ENCODE data around the gene ZC3H12A. TPM values are rescaled to one million over a fixed set of nuclear protein-coding genes. Genes with fewer than 3 reads are reported as not detected.

Gene ZC3H12A
- total RNA-seq, 2 donors from 2014 or later = 12.2 to 31.6 TPM

- Histone ChIP-seq H3K4me1 (peaks cover under 1% of the 10 kb centered on the region), H3K9me3 (no peaks in the 10 kb centered on the region), H3K36me3 (replicated peaks in 1 of 2; ENCODE audit: insufficient read depth in 1 of 2, low read depth in 2 of 2) (no peaks in the 10 kb centered on the region), H3K27ac (no peak overlapping the region), H3K4me3 (no peak overlapping the region), H3K27me3 (peaks cover 0 to 4% of the 10 kb centered on the region in 2 donors)
- WGBS, 2 donors = 39 to 46% methylated on average over 5 of the region's 5 CpGs
- DNase-seq = peak in 1 of 4 donors; percentile 21
- intact Hi-C loops (cut with DNase I) = loop anchor here (5.0 kb wide), 2 partner anchors 37 to 232 kb away; no protein-coding TSS in a partner anchor
- no peak for ATAC-seq
- TF ChIP-seq CTCF (IDR thresholded peaks at IDR 0.05) = no peak
- TF ChIP-seq POLR2A (IDR thresholded peaks at IDR 0.05) = no peak
These were observed 24.4 kb upstream of the ZC3H12A start for GRCh38 chr1:37449936-37450335.

GRCh38 chr1:37452416-37452815 is 22.0 kb upstream of the ZC3H12A start:
- Histone ChIP-seq H3K27me3 (peaks cover 0 to 4% of the 10 kb centered on the region in 2 donors), H3K36me3 (replicated peaks in 1 of 2; ENCODE audit: insufficient read depth in 1 of 2, low read depth in 2 of 2) (no peaks in the 10 kb centered on the region), H3K9me3 (no peaks in the 10 kb centered on the region), H3K27ac (peak overlapping the region in 1 of 4 donors; percentile 2), H3K4me3 (no peak overlapping the region), H3K4me1 (peaks cover 5% of the 10 kb centered on the region)
- 76 to 81% methylated on average over 4 to 6 of the region's 6 CpGs for WGBS, 2 donors
- DNase-seq (no peak), ATAC-seq (no peak)
- TF ChIP-seq CTCF (IDR thresholded peaks at IDR 0.05) = no peak
- TF ChIP-seq POLR2A (IDR thresholded peaks at IDR 0.05) = no peak
- intact Hi-C loops (cut with DNase I) = loop anchor here (5.0 kb wide), 2 partner anchors 35 to 230 kb away; no protein-coding TSS in a partner anchor

DNA sequence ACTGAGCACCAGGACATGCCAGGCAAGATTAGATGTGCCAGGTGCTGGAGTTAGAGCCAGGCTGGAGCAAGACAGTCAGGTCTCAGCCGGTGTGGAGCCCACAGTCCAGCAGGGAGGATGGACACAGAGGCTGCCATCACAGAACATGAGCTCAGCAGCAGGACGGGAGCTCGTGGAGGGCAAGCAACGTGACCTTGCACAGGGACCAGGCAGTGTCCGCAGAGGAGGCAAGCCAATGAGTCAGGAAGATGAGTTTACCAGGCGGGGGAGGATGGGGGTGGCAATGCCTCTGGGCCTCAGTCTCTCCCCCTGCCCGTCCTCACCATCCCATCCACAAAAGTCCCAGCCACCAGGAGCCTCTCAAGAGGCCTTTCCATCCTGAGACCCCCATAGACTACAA is 20.7 kb upstream of the ZC3H12A start:
- no peak overlapping the region for H3K4me3 ChIP-seq
- H3K27ac ChIP-seq = no peak overlapping the region
- H3K36me3 ChIP-seq (replicated peaks in 1 of 2; ENCODE audit: insufficient read depth in 1 of 2, low read depth in 2 of 2) = no peaks in the 10 kb centered on the region
- peaks cover 5% of the 10 kb centered on the region for H3K4me1 ChIP-seq
- peaks cover 0 to under 1% of the 10 kb centered on the region in 2 donors for H3K27me3 ChIP-seq
- H3K9me3 ChIP-seq = no peaks in the 10 kb centered on the region
- DNase-seq (no peak), ATAC-seq (no peak)
- TF ChIP-seq POLR2A (IDR thresholded peaks at IDR 0.05) (no peak), CTCF (IDR thresholded peaks at IDR 0.05) (no peak)
- WGBS, 2 donors = 72 to 75% methylated on average over 6 to 7 of the region's 7 CpGs
- intact Hi-C loops (cut with DNase I) = loop anchor here (5.0 kb wide), 2 partner anchors 34 to 229 kb away; no protein-coding TSS in a partner anchor

GRCh38 chr1:37455516-37455915 is 18.9 kb upstream of the ZC3H12A start:
- intact Hi-C loops (cut with DNase I) = no loop called here
- no peaks in the 10 kb centered on the region for H3K9me3 ChIP-seq
- no peaks in the 10 kb centered on the region for H3K36me3 ChIP-seq (replicated peaks in 1 of 2; ENCODE audit: insufficient read depth in 1 of 2, low read depth in 2 of 2)
- H3K4me3 ChIP-seq = no peak overlapping the region
- no peak overlapping the region for H3K27ac ChIP-seq
- no peak for ATAC-seq
- no peak for DNase-seq
- H3K4me1 ChIP-seq = peaks cover 5% of the 10 kb centered on the region
- no peak for TF ChIP-seq POLR2A (IDR thresholded peaks at IDR 0.05)
- no peak for TF ChIP-seq CTCF (IDR thresholded peaks at IDR 0.05)
- H3K27me3 ChIP-seq = no peaks in the 10 kb centered on the region
- WGBS, 2 donors = 89 to 91% methylated on average over 10 of the region's 10 CpGs

- Histone ChIP-seq H3K36me3 (replicated peaks in 1 of 2; ENCODE audit: insufficient read depth in 1 of 2, low read depth in 2 of 2) (no peaks in the 10 kb centered on the region), H3K9me3 (no peaks in the 10 kb centered on the region), H3K4me1 (peaks cover 5% of the 10 kb centered on the region), H3K27ac (no peak overlapping the region), H3K4me3 (no peak overlapping the region), H3K27me3 (no peaks in the 10 kb centered on the region)
- ATAC-seq = no peak
- DNase-seq = no peak
- intact Hi-C loops (cut with DNase I) = no loop called here
- TF ChIP-seq CTCF (IDR thresholded peaks at IDR 0.05) (no peak), POLR2A (IDR thresholded peaks at IDR 0.05) (no peak)
These were observed 17.8 kb upstream of the ZC3H12A start for GRCh38 chr1:37456614-37457013.
